ENCODE results near the gene CNGB1.
A peak's percentile ranks its signal among the peaks of the same experiment; 100 is the strongest.

CNGB1 gene

GRCh38 chr16:57900796-57901479, 70.0 kb downstream of the CNGB1 start:
- Histone ChIP-seq H3K27ac (ENCODE audit: low read depth, low read length) (no peak overlapping the region), H4K20me1 (ENCODE audit: low read depth, low read length) (no peaks in the 10 kb centered on the region), H3K9me2 (replicated peaks; ENCODE audit: insufficient read depth, low read length) (no peaks in the 10 kb centered on the region), H3K36me3 (ENCODE audit: low read length) (no peaks in the 10 kb centered on the region), H3K4me2 (ENCODE audit: low read depth, low read length, poor library complexity, severe bottlenecking) (no peak overlapping the region), H3K9ac (ENCODE audit: low read length) (no peak overlapping the region), H2AFZ (ENCODE audit: low read depth, low read length, severe bottlenecking) (no peak overlapping the region), H3K9me3 (ENCODE audit: insufficient read depth, low read length) (no peaks in the 10 kb centered on the region), H3K79me2 (ENCODE audit: insufficient read depth, low read length) (no peaks in the 10 kb centered on the region), H3F3A (ENCODE audit: insufficient read depth) (no peaks in the 10 kb centered on the region), H3K27me3 (ENCODE audit: low read length) (no peaks in the 10 kb centered on the region), H3K4me3 (ENCODE audit: insufficient read depth, low read length, poor library complexity, severe bottlenecking) (no peak overlapping the region)
- no peak for TF ChIP-seq CTCF (IDR thresholded peaks at IDR 0.05; ENCODE audit: insufficient read depth, low read length, poor library complexity, severe bottlenecking)
- no peak for TF ChIP-seq EZH2phosphoT487 (conservative IDR thresholded peaks at IDR 0.05; ENCODE audit: low read length)

- Histone ChIP-seq H3K9ac (ENCODE audit: low read length) (no peak overlapping the region), H3K36me3 (ENCODE audit: low read length) (no peaks in the 10 kb centered on the region), H3K79me2 (ENCODE audit: insufficient read depth, low read length) (no peaks in the 10 kb centered on the region), H3K27ac (ENCODE audit: low read depth, low read length) (no peak overlapping the region), H3K9me3 (ENCODE audit: insufficient read depth, low read length) (no peaks in the 10 kb centered on the region), H3K27me3 (ENCODE audit: low read length) (no peaks in the 10 kb centered on the region), H3F3A (ENCODE audit: insufficient read depth) (no peaks in the 10 kb centered on the region), H3K4me2 (ENCODE audit: low read depth, low read length, poor library complexity, severe bottlenecking) (no peak overlapping the region), H3K9me2 (replicated peaks; ENCODE audit: insufficient read depth, low read length) (no peaks in the 10 kb centered on the region), H2AFZ (ENCODE audit: low read depth, low read length, severe bottlenecking) (no peak overlapping the region), H3K4me3 (ENCODE audit: insufficient read depth, low read length, poor library complexity, severe bottlenecking) (no peak overlapping the region), H4K20me1 (ENCODE audit: low read depth, low read length) (no peaks in the 10 kb centered on the region)
- peak; percentile 81 for TF ChIP-seq CTCF (IDR thresholded peaks at IDR 0.05; ENCODE audit: insufficient read depth, low read length, poor library complexity, severe bottlenecking)
- no peak for TF ChIP-seq EZH2phosphoT487 (conservative IDR thresholded peaks at IDR 0.05; ENCODE audit: low read length)
Observed at GRCh38 chr16:57899771-57900661, 70.9 kb downstream of the CNGB1 start.

- Histone ChIP-seq H3K4me3 (ENCODE audit: insufficient read depth, low read length, poor library complexity, severe bottlenecking) (no peak overlapping the region), H3K9ac (ENCODE audit: low read length) (no peak overlapping the region), H3K79me2 (ENCODE audit: insufficient read depth, low read length) (no peaks in the 10 kb centered on the region), H3K27ac (ENCODE audit: low read depth, low read length) (no peak overlapping the region), H3K4me2 (ENCODE audit: low read depth, low read length, poor library complexity, severe bottlenecking) (no peak overlapping the region), H2AFZ (ENCODE audit: low read depth, low read length, severe bottlenecking) (no peak overlapping the region), H3K36me3 (ENCODE audit: low read length) (no peaks in the 10 kb centered on the region), H4K20me1 (ENCODE audit: low read depth, low read length) (no peaks in the 10 kb centered on the region), H3F3A (ENCODE audit: insufficient read depth) (no peaks in the 10 kb centered on the region), H3K9me2 (replicated peaks; ENCODE audit: insufficient read depth, low read length) (no peaks in the 10 kb centered on the region), H3K27me3 (ENCODE audit: low read length) (no peaks in the 10 kb centered on the region), H3K9me3 (ENCODE audit: insufficient read depth, low read length) (no peaks in the 10 kb centered on the region)
- TF ChIP-seq CTCF (IDR thresholded peaks at IDR 0.05; ENCODE audit: insufficient read depth, low read length, poor library complexity, severe bottlenecking) (no peak), EZH2phosphoT487 (conservative IDR thresholded peaks at IDR 0.05; ENCODE audit: low read length) (no peak)
Observed at GRCh38 chr16:57898961-57899360, 72.0 kb downstream of the CNGB1 start.

Measured in SU-DHL-6 (cell line).